Measurements from ENCODE around the gene VAT1L.

The VAT1L gene

GRCh38 chr16:77874347-77874746, 86.0 kb downstream of the VAT1L start:
- no peak for DNase-seq

GRCh38 chr16:77876776-77877175, 88.4 kb downstream of the VAT1L start:
- DNase-seq = no peak

GRCh38 chr16:77877712-77878347, 89.5 kb downstream of the VAT1L start:
- DNase-seq = no peak

DNA sequence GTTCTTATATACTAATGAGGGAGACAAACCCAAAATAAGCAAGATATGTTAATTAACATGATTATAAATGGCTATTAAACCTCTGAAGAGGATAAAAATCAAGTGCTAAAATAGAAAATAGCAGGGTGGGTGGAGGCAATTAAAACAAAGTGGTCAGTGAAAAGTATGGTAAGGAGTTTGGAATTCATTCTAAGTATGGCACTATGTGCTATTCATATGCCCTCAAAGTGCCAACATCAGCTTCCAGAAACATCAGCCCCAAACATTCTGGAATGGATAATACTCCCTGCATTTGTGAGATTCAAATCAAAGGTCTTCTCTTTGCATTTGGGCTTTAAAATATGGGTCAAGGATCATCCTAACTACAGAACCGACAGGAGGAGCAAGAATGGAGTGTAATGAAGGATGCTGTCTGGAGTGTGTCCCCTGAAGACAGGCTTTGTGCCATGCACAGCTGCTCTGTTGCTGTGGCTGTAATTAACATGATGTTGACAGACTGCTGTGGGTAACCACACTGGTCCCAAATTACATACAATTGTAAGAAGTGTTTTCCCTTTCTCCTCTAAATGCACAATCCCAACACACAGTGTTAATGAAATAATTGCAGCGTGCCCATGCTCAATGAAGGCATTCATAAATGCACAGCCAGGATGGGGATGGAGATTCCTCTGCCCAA, 93.1 kb downstream of the VAT1L start:
- no peak for DNase-seq

DNA sequence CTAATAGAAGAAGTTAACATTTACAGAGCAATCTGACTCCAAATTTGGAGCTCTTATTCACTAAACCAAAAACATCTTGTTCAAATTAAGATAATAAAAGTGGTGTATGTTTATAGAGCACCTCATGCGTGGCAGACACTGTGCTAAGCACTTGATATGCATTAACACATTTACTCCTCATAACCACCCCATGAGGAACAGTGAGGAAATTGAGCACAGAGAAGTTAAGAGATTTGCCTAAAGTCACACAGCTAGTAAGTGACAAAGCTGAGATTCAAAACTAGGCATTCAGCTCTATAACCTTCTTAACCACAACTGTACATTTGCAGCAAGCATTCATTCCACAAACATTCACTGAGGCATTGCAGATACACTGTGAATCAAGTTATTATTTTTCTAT, 94.0 kb downstream of the VAT1L start:
- DNase-seq = no peak

DNA sequence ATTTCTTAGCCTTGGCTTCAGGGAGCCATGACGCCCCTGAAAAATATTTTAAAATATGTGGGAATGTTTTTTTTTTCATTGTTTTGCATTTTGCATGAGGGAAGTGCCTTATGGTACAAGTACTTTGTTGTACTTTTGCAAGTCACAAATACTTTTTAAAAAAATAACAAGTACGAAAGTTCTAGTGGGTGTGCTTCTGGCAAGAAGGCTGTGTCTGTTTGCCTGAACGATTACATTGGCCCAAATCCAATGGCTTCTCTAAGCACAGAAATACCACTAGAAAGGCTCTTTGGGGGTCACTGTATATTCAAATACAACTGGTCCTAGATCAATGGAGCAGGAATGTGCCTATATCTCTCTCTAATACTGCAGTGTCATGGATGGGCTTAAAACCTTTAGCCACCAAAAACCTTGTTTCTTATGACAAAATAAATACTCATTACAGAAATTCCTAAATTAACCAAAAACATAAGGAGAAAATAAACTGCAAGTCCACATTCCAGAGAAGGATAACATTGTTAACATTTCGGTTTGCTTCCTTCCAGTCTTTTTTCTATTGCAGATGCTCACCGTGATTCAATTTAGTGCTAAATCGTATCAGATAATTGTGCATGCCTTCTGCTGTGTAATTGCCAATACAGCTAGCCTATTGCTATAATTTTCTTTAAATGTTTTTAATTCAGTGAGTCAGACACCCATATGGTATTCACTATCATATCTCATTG, 97.4 kb downstream of the VAT1L start:
- no peak for DNase-seq

- DNase-seq = no peak
Observed at GRCh38 chr16:77888871-77889270, 100.5 kb downstream of the VAT1L start.

DNA sequence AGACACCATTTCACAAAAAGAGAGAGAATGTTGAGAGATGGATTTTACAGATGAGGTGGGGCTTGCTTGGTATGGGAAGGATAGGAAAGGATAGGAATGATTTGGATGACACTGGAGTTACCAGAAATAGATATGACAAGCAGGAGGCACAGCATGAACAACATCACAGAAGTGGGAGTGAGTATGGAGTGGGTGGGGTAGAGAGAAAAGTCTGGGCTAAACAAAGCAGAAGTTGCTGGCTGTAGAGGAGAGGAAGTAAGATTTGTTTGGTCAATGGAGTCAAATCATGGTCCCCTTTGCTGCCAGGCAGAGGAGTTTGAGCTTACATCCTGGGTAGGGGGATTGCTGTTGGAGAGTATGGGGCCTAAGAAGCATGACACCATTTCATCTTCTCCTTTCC, 101.7 kb downstream of the VAT1L start:
- no peak for DNase-seq

GRCh38 chr16:77894162-77894561, 105.8 kb downstream of the VAT1L start:
- no peak for DNase-seq

- no peak for DNase-seq
Observed at GRCh38 chr16:77895962-77896361, 107.6 kb downstream of the VAT1L start.

DNA sequence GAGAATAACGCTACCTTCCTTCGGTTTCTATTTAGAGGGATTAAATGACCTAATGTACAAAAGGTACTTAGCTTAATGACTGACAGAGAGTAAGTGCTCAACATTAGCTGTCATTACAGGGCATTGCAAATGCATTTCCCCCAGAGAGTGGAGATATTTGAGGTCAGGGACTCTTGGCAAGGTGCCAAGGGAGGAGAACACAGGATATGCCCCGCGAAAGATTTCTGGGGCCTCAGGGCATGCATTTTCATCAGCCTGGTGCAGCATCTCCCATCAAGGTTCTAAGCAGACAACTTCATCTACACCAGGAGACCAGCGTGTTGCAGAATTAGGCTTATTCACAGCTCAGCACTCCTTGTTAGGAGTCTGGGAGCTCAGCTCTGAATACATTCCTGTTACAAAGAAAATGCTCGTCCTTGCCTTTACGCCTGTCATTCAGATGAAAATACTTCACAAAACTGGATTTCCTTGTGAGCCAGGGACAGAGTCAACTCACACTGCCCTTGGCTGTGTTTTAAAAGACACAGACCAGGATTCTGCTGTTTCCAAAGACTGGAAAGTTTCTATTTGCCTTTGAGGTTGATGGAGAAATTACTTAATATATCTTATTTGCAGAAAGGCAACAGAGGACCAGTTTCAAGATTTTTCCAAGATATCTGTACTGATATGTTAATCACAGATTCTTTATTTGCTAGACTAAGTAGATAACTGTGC, 108.2 kb downstream of the VAT1L start:
- DNase-seq = no peak

GRCh38 chr16:77897129-77897437, 108.7 kb downstream of the VAT1L start:
- DNase-seq = no peak

DNA sequence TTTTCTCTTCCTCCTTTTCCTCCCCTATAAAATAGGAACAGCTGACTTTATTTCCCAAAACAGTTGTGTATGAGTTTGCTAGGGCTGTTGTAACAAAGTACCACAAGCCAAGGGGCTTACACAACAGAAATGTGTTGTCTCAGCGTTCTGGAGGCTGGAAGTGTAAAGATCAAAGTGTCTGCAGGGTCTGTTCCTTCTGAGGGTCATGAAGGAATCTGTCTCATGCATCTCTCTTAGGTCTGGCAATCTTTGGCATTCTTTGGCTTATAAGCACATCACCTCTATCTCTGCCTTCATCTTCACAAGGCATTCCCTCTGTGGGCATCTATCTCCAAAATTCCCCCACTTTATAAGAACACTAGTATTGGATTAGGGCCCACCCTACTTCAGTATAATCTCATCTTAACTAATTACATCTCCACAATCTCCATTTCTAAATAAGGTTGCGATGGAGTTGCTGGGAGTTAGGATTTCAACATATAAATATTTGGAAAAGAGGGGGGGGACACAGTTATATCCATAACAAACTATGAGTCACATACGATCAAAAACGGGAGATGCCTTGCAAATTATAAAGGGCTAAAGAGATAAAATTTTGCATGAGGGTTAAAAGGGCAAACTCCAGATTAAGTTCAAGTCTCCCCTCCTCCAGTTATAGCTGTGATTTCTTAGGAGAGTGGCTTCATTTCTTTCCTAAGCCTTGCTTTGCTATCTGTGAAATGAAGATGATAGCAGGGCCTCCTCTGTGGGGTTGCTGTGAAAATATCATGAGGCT, 109.7 kb downstream of the VAT1L start:
- no peak for DNase-seq

GRCh38 chr16:77898671-77899211, 110.4 kb downstream of the VAT1L start:
- DNase-seq = no peak

DNA sequence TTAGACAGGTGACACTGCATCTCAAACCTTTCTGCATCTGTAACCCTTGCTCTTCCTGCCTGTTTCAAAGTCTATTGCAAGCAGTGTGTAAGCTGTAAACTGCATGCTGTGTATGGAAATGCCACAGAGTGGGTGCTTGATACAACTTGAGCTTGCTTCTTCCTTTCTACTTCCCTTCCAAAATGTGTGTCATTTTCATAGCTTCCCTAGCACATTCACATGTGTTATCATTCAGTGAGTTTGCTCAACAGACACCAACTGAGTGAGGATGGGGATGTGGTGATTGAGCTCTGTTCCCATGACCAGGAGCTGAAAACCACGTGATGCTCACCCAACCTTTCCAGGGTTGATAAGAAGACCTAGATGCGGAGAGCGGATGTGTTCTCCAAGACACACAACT, 111.1 kb downstream of the VAT1L start:
- no peak for DNase-seq

DNA sequence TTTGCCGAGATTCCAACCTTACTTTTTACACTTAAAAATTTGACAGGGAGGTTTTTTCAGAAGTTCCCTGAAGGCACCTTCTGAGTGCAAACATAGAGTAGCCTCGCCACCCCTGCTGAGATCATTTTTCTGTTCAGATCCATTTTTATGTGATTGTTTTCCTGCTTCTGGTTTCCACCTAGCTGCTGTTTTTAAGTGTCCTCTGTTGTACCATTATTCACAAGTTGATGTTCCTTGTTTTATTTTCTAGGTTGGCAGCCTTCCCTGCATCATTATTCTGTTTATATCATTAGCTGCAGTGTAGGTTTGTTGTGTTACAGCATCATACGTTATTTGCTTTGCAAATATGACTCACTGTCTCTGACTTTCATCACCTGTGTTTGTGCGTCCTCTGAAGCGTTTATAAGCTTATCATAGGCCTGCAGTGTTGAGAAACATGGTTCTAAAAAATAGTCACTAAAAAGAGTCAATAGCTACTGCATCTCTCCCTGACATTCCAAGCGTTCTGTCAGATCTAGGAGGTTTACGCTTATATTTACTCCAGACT, 117.1 kb downstream of the VAT1L start:
- DNase-seq = no peak

DNA sequence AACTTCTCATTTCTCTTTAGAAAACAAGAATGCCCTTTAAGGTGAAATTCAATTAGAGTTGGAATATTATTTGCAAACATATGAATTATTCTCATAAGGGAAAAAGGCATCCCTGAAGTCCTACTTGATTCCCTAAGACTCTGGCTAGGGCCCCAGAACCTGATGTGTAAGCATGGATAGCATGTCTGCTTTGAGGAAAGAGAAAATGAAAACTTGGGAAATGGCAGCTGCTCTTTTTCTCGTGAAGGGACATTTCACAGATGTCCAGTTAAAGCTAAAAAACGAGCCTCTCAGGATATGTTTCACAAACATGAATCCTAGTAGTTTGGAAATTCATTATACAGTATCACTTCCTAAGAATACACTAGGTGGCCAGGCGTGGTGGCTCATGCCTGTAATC, 121.7 kb downstream of the VAT1L start:
- DNase-seq = no peak

DNA sequence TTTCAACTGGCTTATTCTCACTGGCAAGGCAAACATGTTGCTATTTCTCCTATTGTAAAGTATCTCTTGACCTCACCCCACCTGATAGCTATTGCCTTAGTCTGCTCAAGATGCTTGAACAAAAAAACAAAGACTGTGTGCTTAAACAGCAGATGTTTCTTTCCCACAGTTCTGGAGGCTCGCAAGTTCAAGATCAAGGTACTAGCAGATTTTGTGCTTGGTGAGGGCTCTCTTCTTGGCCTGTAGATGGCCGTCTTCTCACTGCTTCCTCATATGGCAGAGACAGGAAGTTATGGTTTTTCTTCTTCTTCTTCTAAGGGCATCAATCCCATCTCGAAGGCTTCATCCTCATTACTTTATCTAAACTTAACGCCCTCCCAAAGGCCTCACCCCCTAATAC, 124.3 kb downstream of the VAT1L start:
- DNase-seq = no peak

- DNase-seq = no peak
Observed at GRCh38 chr16:77913738-77914253, 125.4 kb downstream of the VAT1L start.

- DNase-seq = no peak
Observed at GRCh38 chr16:77916111-77916510, 127.7 kb downstream of the VAT1L start.

- DNase-seq = no peak
Observed at GRCh38 chr16:77917971-77918370, 129.6 kb downstream of the VAT1L start.
